ENCODE measurements around the gene SPINDOC. TPM values are rescaled to one million over a fixed set of nuclear protein-coding genes. Genes with fewer than 3 reads are reported as not detected.

The SPINDOC gene
- total RNA-seq, 1 experiment from 2014 or later = 71.2 TPM

DNA sequence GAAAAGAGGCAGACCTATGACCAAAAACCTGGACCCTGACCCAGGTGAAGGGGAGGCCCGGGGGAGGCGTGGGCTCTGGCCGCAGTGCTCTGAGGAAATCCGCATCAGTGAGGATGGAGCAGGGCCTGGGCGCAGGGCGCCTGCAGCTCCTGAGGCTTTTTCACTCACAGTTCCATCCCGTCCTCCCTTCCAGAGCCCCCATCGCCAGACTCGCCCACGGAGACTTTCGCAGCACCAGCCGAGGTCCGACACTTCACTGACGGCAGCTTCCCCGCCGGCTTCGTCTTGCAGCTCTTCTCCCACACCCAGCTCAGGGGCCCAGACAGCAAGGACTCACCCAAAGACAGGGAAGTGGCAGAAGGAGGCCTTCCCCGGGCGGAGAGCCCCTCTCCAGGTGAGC lies 5.4 kb downstream of the SPINDOC start:
- Mint-ChIP-seq H3K4me1 (ENCODE audit: low read depth, unreplicated experiment) (peaks cover 18% of the 10 kb centered on the region), H3K9me3 (ENCODE audit: unreplicated experiment) (no peaks in the 10 kb centered on the region), H3K27me3 (ENCODE audit: insufficient read depth, unreplicated experiment) (no peaks in the 10 kb centered on the region), H3K36me3 (ENCODE audit: insufficient read depth, unreplicated experiment) (peaks cover 87% of the 10 kb centered on the region), H3K27ac (ENCODE audit: unreplicated experiment) (no peak overlapping the region), H3K4me3 (ENCODE audit: unreplicated experiment) (no peak overlapping the region)
- peaks cover 8% of the 10 kb centered on the region for H3K36me3 ChIP-seq (ENCODE audit: control insufficient read depth, insufficient read depth, low read length)
- POLR2A ChIA-PET = no interaction called here
- H3K4me3 ChIP-seq (ENCODE audit: low read depth, low read length) = no peak overlapping the region
- H3K4me1 ChIP-seq = peaks cover 7% of the 10 kb centered on the region; the same call in 1 of the 2 replicates
- no peak for DNase-seq
- no peaks in the 10 kb centered on the region for H3K27me3 ChIP-seq (replicated peaks; ENCODE audit: control insufficient read depth, insufficient read depth, low read length)
- intact Hi-C loops (cut with micrococcal nuclease; ENCODE audit: unreplicated experiment) = no loop called here
- no peak for TF ChIP-seq CTCF (IDR thresholded peaks at IDR 0.05; ENCODE audit: insufficient read depth in 1 of 2, low read depth in 1 of 2, low read length in 1 of 2, severe bottlenecking in 1 of 2, unreplicated experiment in 1 of 2)
- CTCF ChIA-PET = no interaction called here
- no peaks in the 10 kb centered on the region for H3K9me3 ChIP-seq
- BruUV-seq (replicated peaks) = no TSS peak

- Histone ChIP-seq H3K4me3 (ENCODE audit: low read depth, low read length) (no peak overlapping the region), H3K36me3 (ENCODE audit: control insufficient read depth, insufficient read depth, low read length) (peaks cover 14% of the 10 kb centered on the region), H3K4me1 (no peaks in the 10 kb centered on the region), H3K27me3 (replicated peaks; ENCODE audit: control insufficient read depth, insufficient read depth, low read length) (no peaks in the 10 kb centered on the region), H3K9me3 (no peaks in the 10 kb centered on the region)
- intact Hi-C loops (cut with micrococcal nuclease; ENCODE audit: unreplicated experiment) = no loop called here
- ChIA-PET POLR2A (interaction anchor here (0.8 kb wide), 1 partner anchor 44 kb away, joined by 3 read pairs; no protein-coding TSS in a partner anchor), CTCF (no interaction called here)
- peaks cover under 1% of the 10 kb centered on the region for H3K4me1 Mint-ChIP-seq (ENCODE audit: low read depth, unreplicated experiment)
- H3K36me3 Mint-ChIP-seq (ENCODE audit: insufficient read depth, unreplicated experiment) = peaks cover 96% of the 10 kb centered on the region
- no peak for TF ChIP-seq CTCF (IDR thresholded peaks at IDR 0.05; ENCODE audit: insufficient read depth in 1 of 2, low read depth in 1 of 2, low read length in 1 of 2, severe bottlenecking in 1 of 2, unreplicated experiment in 1 of 2)
- H3K27ac Mint-ChIP-seq (ENCODE audit: unreplicated experiment) = no peak overlapping the region
- H3K4me3 Mint-ChIP-seq (ENCODE audit: unreplicated experiment) = no peak overlapping the region
- no peak for DNase-seq
- BruUV-seq (replicated peaks) = no TSS peak
- no peaks in the 10 kb centered on the region for H3K9me3 Mint-ChIP-seq (ENCODE audit: unreplicated experiment)
- no peaks in the 10 kb centered on the region for H3K27me3 Mint-ChIP-seq (ENCODE audit: insufficient read depth, unreplicated experiment)
These were observed 8.2 kb downstream of the SPINDOC start for GRCh38 chr11:63821411-63821810.

DNA sequence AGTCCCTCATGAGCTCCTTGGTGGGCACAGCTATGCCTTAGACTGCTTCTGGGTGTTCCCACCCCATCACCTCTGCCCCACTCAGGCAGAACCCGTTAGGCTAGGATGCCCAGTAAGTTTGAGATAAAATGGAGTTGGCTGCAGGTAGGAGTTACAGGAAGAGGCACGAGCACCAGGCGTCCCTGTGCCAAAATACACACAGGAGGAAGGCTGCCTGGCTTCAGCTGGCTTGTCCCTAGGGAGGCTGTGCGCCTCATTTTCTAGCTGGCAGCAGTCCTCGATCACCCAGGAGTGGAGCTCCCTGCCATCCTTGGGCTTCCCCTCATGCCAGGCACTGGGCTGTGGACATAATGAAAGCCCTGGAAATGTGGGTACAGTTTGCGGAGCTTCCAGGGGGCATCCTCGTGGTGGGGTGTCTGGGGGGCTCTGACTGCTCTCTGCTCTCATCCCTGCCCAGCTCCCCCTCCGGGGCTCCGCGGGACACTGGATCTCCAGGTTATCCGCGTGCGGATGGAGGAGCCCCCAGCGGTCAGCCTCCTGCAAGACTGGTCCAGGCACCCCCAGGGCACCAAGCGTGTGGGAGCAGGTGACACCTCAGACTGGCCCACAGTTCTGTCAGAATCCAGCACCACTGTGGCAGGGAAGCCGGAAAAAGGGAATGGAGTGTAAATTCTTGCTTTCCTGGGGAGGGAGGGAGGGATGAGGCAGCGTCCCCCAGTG lies 13.4 kb downstream of the SPINDOC start:
- CTCF ChIA-PET = no interaction called here
- DNase-seq = no peak
- intact Hi-C loops (cut with micrococcal nuclease; ENCODE audit: unreplicated experiment) = no loop called here

More for the DNA sequence above, 13.4 kb downstream of the SPINDOC start:
- Mint-ChIP-seq H3K36me3 (ENCODE audit: insufficient read depth, unreplicated experiment) (peaks cover 63% of the 10 kb centered on the region), H3K4me3 (ENCODE audit: unreplicated experiment) (no peak overlapping the region), H3K27me3 (ENCODE audit: insufficient read depth, unreplicated experiment) (no peaks in the 10 kb centered on the region), H3K27ac (ENCODE audit: unreplicated experiment) (no peak overlapping the region), H3K4me1 (ENCODE audit: low read depth, unreplicated experiment) (no peaks in the 10 kb centered on the region), H3K9me3 (ENCODE audit: unreplicated experiment) (no peaks in the 10 kb centered on the region)
- no peak for TF ChIP-seq CTCF (IDR thresholded peaks at IDR 0.05; ENCODE audit: insufficient read depth in 1 of 2, low read depth in 1 of 2, low read length in 1 of 2, severe bottlenecking in 1 of 2, unreplicated experiment in 1 of 2)
- Histone ChIP-seq H3K9me3 (no peaks in the 10 kb centered on the region), H3K27me3 (replicated peaks; ENCODE audit: control insufficient read depth, insufficient read depth, low read length) (no peaks in the 10 kb centered on the region), H3K4me3 (ENCODE audit: low read depth, low read length) (no peak overlapping the region), H3K4me1 (no peaks in the 10 kb centered on the region), H3K36me3 (ENCODE audit: control insufficient read depth, insufficient read depth, low read length) (peaks cover 11% of the 10 kb centered on the region)
- no TSS peak for BruUV-seq (replicated peaks)
- POLR2A ChIA-PET = no interaction called here
